ENCODE data around the gene ROPN1.

The ROPN1 gene

GRCh38 chr3:124035463-124036121 lies 43.7 kb upstream of the ROPN1 start:
- Histone ChIP-seq H3K4me2 (ENCODE audit: low read length) (no peak overlapping the region), H3K9me3 (ENCODE audit: control insufficient read depth, insufficient read depth, low read length) (no peaks in the 10 kb centered on the region), H3F3A (ENCODE audit: control insufficient read depth, insufficient read depth) (no peaks in the 10 kb centered on the region), H4K20me1 (ENCODE audit: control insufficient read depth, insufficient read depth, low read depth, low read length) (no peaks in the 10 kb centered on the region), H3K27me3 (ENCODE audit: control insufficient read depth, low read length) (peaks cover 9% of the 10 kb centered on the region), H3K79me2 (ENCODE audit: control insufficient read depth, low read length) (no peaks in the 10 kb centered on the region), H3K4me3 (ENCODE audit: low read length) (no peak overlapping the region), H3K36me3 (ENCODE audit: control insufficient read depth, low read length) (no peaks in the 10 kb centered on the region), H3K4me1 (ENCODE audit: control insufficient read depth, low read length) (no peaks in the 10 kb centered on the region), H3K27ac (ENCODE audit: low read depth, low read length) (no peak overlapping the region), H3K9me2 (replicated peaks; ENCODE audit: control insufficient read depth, low read length) (no peaks in the 10 kb centered on the region)
- TF ChIP-seq CTCF (IDR thresholded peaks at IDR 0.05; ENCODE audit: low read depth, low read length, poor library complexity, severe bottlenecking) (no peak), EZH2phosphoT487 (IDR thresholded peaks at IDR 0.05; ENCODE audit: borderline replicate concordance, low read length) (no peak)

- H3K4me3 ChIP-seq (ENCODE audit: low read length) = no peak overlapping the region
- no peak for TF ChIP-seq EZH2phosphoT487 (IDR thresholded peaks at IDR 0.05; ENCODE audit: borderline replicate concordance, low read length)
- TF ChIP-seq CTCF (IDR thresholded peaks at IDR 0.05; ENCODE audit: low read depth, low read length, poor library complexity, severe bottlenecking) = no peak
- no peaks in the 10 kb centered on the region for H3K9me2 ChIP-seq (replicated peaks; ENCODE audit: control insufficient read depth, low read length)
- no peak overlapping the region for H3K4me2 ChIP-seq (ENCODE audit: low read length)
- H3K4me1 ChIP-seq (ENCODE audit: control insufficient read depth, low read length) = no peaks in the 10 kb centered on the region
- H4K20me1 ChIP-seq (ENCODE audit: control insufficient read depth, insufficient read depth, low read depth, low read length) = no peaks in the 10 kb centered on the region
- no peaks in the 10 kb centered on the region for H3K79me2 ChIP-seq (ENCODE audit: control insufficient read depth, low read length)
- no peaks in the 10 kb centered on the region for H3K36me3 ChIP-seq (ENCODE audit: control insufficient read depth, low read length)
- H3K27ac ChIP-seq (ENCODE audit: low read depth, low read length) = no peak overlapping the region
- no peaks in the 10 kb centered on the region for H3K9me3 ChIP-seq (ENCODE audit: control insufficient read depth, insufficient read depth, low read length)
- H3K27me3 ChIP-seq (ENCODE audit: control insufficient read depth, low read length) = peaks cover 9% of the 10 kb centered on the region
- no peaks in the 10 kb centered on the region for H3F3A ChIP-seq (ENCODE audit: control insufficient read depth, insufficient read depth)
Measured at GRCh38 chr3:124034844-124035152, 42.9 kb upstream of the ROPN1 start.

GRCh38 chr3:124034016-124034843 lies 42.3 kb upstream of the ROPN1 start:
- no peaks in the 10 kb centered on the region for H3K36me3 ChIP-seq (ENCODE audit: control insufficient read depth, low read length)
- no peaks in the 10 kb centered on the region for H3K4me1 ChIP-seq (ENCODE audit: control insufficient read depth, low read length)
- H3F3A ChIP-seq (ENCODE audit: control insufficient read depth, insufficient read depth) = no peaks in the 10 kb centered on the region
- no peak overlapping the region for H3K4me3 ChIP-seq (ENCODE audit: low read length)
- H3K79me2 ChIP-seq (ENCODE audit: control insufficient read depth, low read length) = no peaks in the 10 kb centered on the region
- no peaks in the 10 kb centered on the region for H3K9me3 ChIP-seq (ENCODE audit: control insufficient read depth, insufficient read depth, low read length)
- H3K4me2 ChIP-seq (ENCODE audit: low read length) = no peak overlapping the region
- H3K27ac ChIP-seq (ENCODE audit: low read depth, low read length) = no peak overlapping the region
- TF ChIP-seq EZH2phosphoT487 (IDR thresholded peaks at IDR 0.05; ENCODE audit: borderline replicate concordance, low read length) (no peak), CTCF (IDR thresholded peaks at IDR 0.05; ENCODE audit: low read depth, low read length, poor library complexity, severe bottlenecking) (no peak)
- peaks cover 5% of the 10 kb centered on the region for H3K27me3 ChIP-seq (ENCODE audit: control insufficient read depth, low read length)
- no peaks in the 10 kb centered on the region for H3K9me2 ChIP-seq (replicated peaks; ENCODE audit: control insufficient read depth, low read length)
- no peaks in the 10 kb centered on the region for H4K20me1 ChIP-seq (ENCODE audit: control insufficient read depth, insufficient read depth, low read depth, low read length)
